ENCODE data around the gene REM2. TPM values are rescaled to one million over a fixed set of nuclear protein-coding genes. Genes with fewer than 3 reads are reported as not detected.
"Not testable (repeated sequence)": the region's sequence is repeated elsewhere in the genome, so short reads cannot be mapped to it uniquely, and the experiment has no call there.

Gene REM2
- total RNA-seq, 1 donor from 2014 or later: 0.79 TPM

GRCh38 chr14:22854963-22855724 lies 27.9 kb upstream of the REM2 start:
- peaks cover 3% of the 10 kb centered on the region for H3K9me3 ChIP-seq (ENCODE audit: insufficient read depth, low read depth, low read length)
- H3K4me1 ChIP-seq (ENCODE audit: insufficient read depth, low read length): peaks cover 32% of the 10 kb centered on the region
- H3K27ac ChIP-seq (ENCODE audit: low read depth, low read length): no peak overlapping the region
- no peak overlapping the region for H3K4me2 ChIP-seq (ENCODE audit: low read length)
- peaks cover 18% of the 10 kb centered on the region for H3K4me1 Mint-ChIP-seq (ENCODE audit: low read depth, unreplicated experiment)
- no peaks in the 10 kb centered on the region for H3K9me3 Mint-ChIP-seq (ENCODE audit: unreplicated experiment)
- TF ChIP-seq CTCF (IDR thresholded peaks at IDR 0.05; ENCODE audit: insufficient read depth, low read depth, low read length): no peak
- no peak for TF ChIP-seq EZH2 (IDR thresholded peaks at IDR 0.05; ENCODE audit: insufficient read depth, low read length)
- H3K4me3 ChIP-seq (ENCODE audit: insufficient read depth, low read depth, low read length): no peak overlapping the region
- H3K36me3 Mint-ChIP-seq (ENCODE audit: low read depth, unreplicated experiment): no peaks in the 10 kb centered on the region
- H3K9ac ChIP-seq (ENCODE audit: low read length): no peak overlapping the region
- H3K4me3 Mint-ChIP-seq (ENCODE audit: unreplicated experiment): no peak overlapping the region
- H3K27me3 ChIP-seq (ENCODE audit: insufficient read depth, low read length): no peaks in the 10 kb centered on the region
- no peaks in the 10 kb centered on the region for H4K20me1 ChIP-seq (ENCODE audit: insufficient read depth, low read length)
- H2AFZ ChIP-seq (ENCODE audit: low read depth, low read length): no peak overlapping the region
- no peak for DNase-seq (ENCODE audit: low read depth)
- H3K79me2 ChIP-seq (ENCODE audit: insufficient read depth, low read length): no peaks in the 10 kb centered on the region
- H3K36me3 ChIP-seq (ENCODE audit: insufficient read depth, low read length): no peaks in the 10 kb centered on the region
- H3K27me3 Mint-ChIP-seq (ENCODE audit: low read depth, unreplicated experiment): no peaks in the 10 kb centered on the region
- no peak for FAIRE-seq
- no peak overlapping the region for H3K27ac Mint-ChIP-seq (ENCODE audit: unreplicated experiment)

GRCh38 chr14:22856428-22856827 lies 26.6 kb upstream of the REM2 start:
- H3K9me3 ChIP-seq (ENCODE audit: insufficient read depth, low read depth, low read length): peaks cover 3% of the 10 kb centered on the region
- no peaks in the 10 kb centered on the region for H3K79me2 ChIP-seq (ENCODE audit: insufficient read depth, low read length)
- Mint-ChIP-seq H3K4me3 (ENCODE audit: unreplicated experiment) (no peak overlapping the region), H3K36me3 (ENCODE audit: low read depth, unreplicated experiment) (no peaks in the 10 kb centered on the region), H3K9me3 (ENCODE audit: unreplicated experiment) (no peaks in the 10 kb centered on the region), H3K27ac (ENCODE audit: unreplicated experiment) (no peak overlapping the region), H3K4me1 (ENCODE audit: low read depth, unreplicated experiment) (peaks cover 13% of the 10 kb centered on the region), H3K27me3 (ENCODE audit: low read depth, unreplicated experiment) (no peaks in the 10 kb centered on the region)
- no peak overlapping the region for H3K4me3 ChIP-seq (ENCODE audit: insufficient read depth, low read depth, low read length)
- H3K9ac ChIP-seq (ENCODE audit: low read length): no peak overlapping the region
- H3K4me1 ChIP-seq (ENCODE audit: insufficient read depth, low read length): peaks cover 19% of the 10 kb centered on the region
- H3K27ac ChIP-seq (ENCODE audit: low read depth, low read length): no peak overlapping the region
- H3K27me3 ChIP-seq (ENCODE audit: insufficient read depth, low read length): no peaks in the 10 kb centered on the region
- H4K20me1 ChIP-seq (ENCODE audit: insufficient read depth, low read length): no peaks in the 10 kb centered on the region
- TF ChIP-seq EZH2 (IDR thresholded peaks at IDR 0.05; ENCODE audit: insufficient read depth, low read length): no peak
- no peak for TF ChIP-seq CTCF (IDR thresholded peaks at IDR 0.05; ENCODE audit: insufficient read depth, low read depth, low read length)
- H3K36me3 ChIP-seq (ENCODE audit: insufficient read depth, low read length): no peaks in the 10 kb centered on the region
- FAIRE-seq (no peak), DNase-seq (ENCODE audit: low read depth) (no peak)
- no peak overlapping the region for H3K4me2 ChIP-seq (ENCODE audit: low read length)
- no peak overlapping the region for H2AFZ ChIP-seq (ENCODE audit: low read depth, low read length)

- H3K4me1 ChIP-seq (ENCODE audit: insufficient read depth, low read length); H4K20me1 ChIP-seq (ENCODE audit: insufficient read depth, low read length); H3K27ac ChIP-seq (ENCODE audit: low read depth, low read length); H3K4me2 ChIP-seq (ENCODE audit: low read length); H3K4me3 ChIP-seq (ENCODE audit: insufficient read depth, low read depth, low read length); H3K9me3 Mint-ChIP-seq (ENCODE audit: unreplicated experiment); H3K36me3 ChIP-seq (ENCODE audit: insufficient read depth, low read length); H3K4me1 Mint-ChIP-seq (ENCODE audit: low read depth, unreplicated experiment); H3K9ac ChIP-seq (ENCODE audit: low read length); H3K9me3 ChIP-seq (ENCODE audit: insufficient read depth, low read depth, low read length); H3K27me3 ChIP-seq (ENCODE audit: insufficient read depth, low read length); H3K27me3 Mint-ChIP-seq (ENCODE audit: low read depth, unreplicated experiment); H2AFZ ChIP-seq (ENCODE audit: low read depth, low read length); DNase-seq (ENCODE audit: low read depth); H3K27ac Mint-ChIP-seq (ENCODE audit: unreplicated experiment); H3K79me2 ChIP-seq (ENCODE audit: insufficient read depth, low read length); FAIRE-seq; H3K36me3 Mint-ChIP-seq (ENCODE audit: low read depth, unreplicated experiment); H3K4me3 Mint-ChIP-seq (ENCODE audit: unreplicated experiment): not testable (repeated sequence)
Observed at GRCh38 chr14:22860377-22860776, 22.6 kb upstream of the REM2 start.
